Lung (tissue), 12 donors: ENCODE data around the gene SLCO3A1. TPM values are rescaled to one million over a fixed set of nuclear protein-coding genes. Genes with fewer than 3 reads are reported as not detected.

ENCODE experiments used
- ATAC-seq: fragments of 200-7000 bp; cut with Tn5 transposase; one replicate; pipeline ENCODE4 v1.9.1; 2020; ENCODE audit warnings: moderate number of reproducible peaks; ENCODE audit not compliant: insufficient read depth, low FRiP score
- DNase-seq, 3 donors: peaks; one replicate each; pipeline ENCODE4 v3.0.0-alpha.2; 2013 to 2017
- H3K27ac ChIP-seq, 2 donors: one replicate each; pipeline ENCODE4 v1.5.1; 2013; ENCODE audit warnings: mild to moderate bottlenecking in 2 of 2, moderate library complexity in 2 of 2, control low read depth in 1 of 2, inconsistent platforms in 1 of 2, low read depth in 1 of 2, low read length in 1 of 2
- H3K27me3 ChIP-seq, 3 donors: one replicate each; pipeline ENCODE4 v1.5.1; 2013; ENCODE audit warnings: low read length in 2 of 3; ENCODE audit not compliant: control insufficient read depth in 3 of 3, insufficient read depth in 3 of 3
- H3K36me3 ChIP-seq, 4 donors: one replicate each; pipeline ENCODE4 v1.5.1; 2013; ENCODE audit warnings: low read length in 4 of 4, mild to moderate bottlenecking in 1 of 4, moderate library complexity in 1 of 4; ENCODE audit not compliant: control insufficient read depth in 4 of 4, insufficient read depth in 4 of 4
- H3K4me1 ChIP-seq, 5 donors: one replicate each; pipeline ENCODE4 v1.5.1; 2013; ENCODE audit warnings: low read length in 5 of 5, mild to moderate bottlenecking in 2 of 5, moderate library complexity in 1 of 5; ENCODE audit not compliant: control insufficient read depth in 5 of 5, insufficient read depth in 5 of 5
- H3K4me3 ChIP-seq: one replicate; pipeline ENCODE4 v1.5.1; 2013; ENCODE audit warnings: mild to moderate bottlenecking, control low read depth, moderate library complexity
- H3K9ac ChIP-seq, 2 donors: one replicate each; pipeline ENCODE4 v1.5.1; 2013; ENCODE audit warnings: low read length in 2 of 2, control low read depth in 1 of 2; ENCODE audit not compliant: insufficient read depth in 1 of 2
- H3K9me3 ChIP-seq, 4 donors: one replicate each; pipeline ENCODE4 v1.5.1; 2013; ENCODE audit warnings: low read length in 3 of 4, mild to moderate bottlenecking in 1 of 4, moderate library complexity in 1 of 4; ENCODE audit not compliant: control insufficient read depth in 4 of 4, insufficient read depth in 3 of 4
- WGBS, 2 donors: extraction: QIAGEN DNeasy Blood & Tissue Kit; methylation state at CpG; one replicate each; pipeline ENCODE4 v1.1.7; 2013; 5-methylcytosine and 5-hydroxymethylcytosine counted together
- polyA plus RNA-seq, 2 donors: library from polyadenylated mRNA; stranded (reverse); fragments of 200-250 nt; gene quantifications; one replicate each; pipeline ENCODE4 v1.2.1, GENCODE V29; 2013
- total RNA-seq, 2 donors: library from RNA; depleted of rRNA in 1 of 2; stranded (reverse); fragments of >200 nt in 1 of 2; gene quantifications; one replicate each; pipeline ENCODE4 v1.2.1, GENCODE V29; 2014 to 2021
- TF ChIP-seq, protein P1 (sequence below): IDR thresholded peaks from 2 replicates; pipeline ENCODE4 v1.5.1; 2012; ENCODE audit warnings: mild to moderate bottlenecking; ENCODE audit errors: control extremely low read depth, extremely low read depth
- donor health status: control.
- donor health status: control.
- donor health status: Bipolar disorder and iron deficiency.
- donor health status: healthy.
- donor health status: DM: yes; HTN: yes; CAD: no.

Gene SLCO3A1
- total and polyA plus RNA-seq, 4 donors = 20.5 to 56.3 (median 33.5) TPM

DNA sequence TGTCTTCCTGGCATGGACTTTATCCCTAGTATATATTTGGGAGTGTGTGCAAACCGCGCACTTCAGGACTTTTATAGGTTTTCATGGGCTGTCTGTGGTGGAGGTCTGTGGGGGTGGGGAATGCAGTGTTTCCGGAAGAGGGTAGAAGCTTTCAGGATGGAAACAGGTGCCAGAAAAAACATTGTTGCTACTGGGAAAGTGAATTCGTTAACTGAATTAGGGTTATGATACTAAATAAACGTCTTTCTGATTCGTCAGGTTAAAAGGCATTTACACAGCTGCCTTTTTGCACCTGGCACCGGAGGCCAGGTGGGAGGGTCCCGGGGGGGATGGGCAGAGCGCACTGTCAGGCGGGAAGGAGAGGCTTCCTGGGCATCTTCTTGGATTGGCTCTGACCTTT is 62.1 kb downstream of the SLCO3A1 start:
- H3K36me3 ChIP-seq = peaks cover 0 to 9% (median 4%) of the 10 kb centered on the region in 4 donors
- no peak overlapping the region for H3K9ac ChIP-seq
- TF ChIP-seq, protein P1, sequence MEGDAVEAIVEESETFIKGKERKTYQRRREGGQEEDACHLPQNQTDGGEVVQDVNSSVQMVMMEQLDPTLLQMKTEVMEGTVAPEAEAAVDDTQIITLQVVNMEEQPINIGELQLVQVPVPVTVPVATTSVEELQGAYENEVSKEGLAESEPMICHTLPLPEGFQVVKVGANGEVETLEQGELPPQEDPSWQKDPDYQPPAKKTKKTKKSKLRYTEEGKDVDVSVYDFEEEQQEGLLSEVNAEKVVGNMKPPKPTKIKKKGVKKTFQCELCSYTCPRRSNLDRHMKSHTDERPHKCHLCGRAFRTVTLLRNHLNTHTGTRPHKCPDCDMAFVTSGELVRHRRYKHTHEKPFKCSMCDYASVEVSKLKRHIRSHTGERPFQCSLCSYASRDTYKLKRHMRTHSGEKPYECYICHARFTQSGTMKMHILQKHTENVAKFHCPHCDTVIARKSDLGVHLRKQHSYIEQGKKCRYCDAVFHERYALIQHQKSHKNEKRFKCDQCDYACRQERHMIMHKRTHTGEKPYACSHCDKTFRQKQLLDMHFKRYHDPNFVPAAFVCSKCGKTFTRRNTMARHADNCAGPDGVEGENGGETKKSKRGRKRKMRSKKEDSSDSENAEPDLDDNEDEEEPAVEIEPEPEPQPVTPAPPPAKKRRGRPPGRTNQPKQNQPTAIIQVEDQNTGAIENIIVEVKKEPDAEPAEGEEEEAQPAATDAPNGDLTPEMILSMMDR = no peak
- DNase-seq (no peak), ATAC-seq (no peak)
- no peak overlapping the region for H3K4me3 ChIP-seq
- H3K27ac ChIP-seq = no peak overlapping the region
- WGBS, 2 donors = 88 to 89% methylated on average over 10 of the region's 10 CpGs
- peaks cover 0 to 27% (median 0%) of the 10 kb centered on the region in 5 donors for H3K4me1 ChIP-seq
- peaks cover 0 to 2% (median 0%) of the 10 kb centered on the region in 4 donors for H3K9me3 ChIP-seq
- no peaks in the 10 kb centered on the region for H3K27me3 ChIP-seq

DNA sequence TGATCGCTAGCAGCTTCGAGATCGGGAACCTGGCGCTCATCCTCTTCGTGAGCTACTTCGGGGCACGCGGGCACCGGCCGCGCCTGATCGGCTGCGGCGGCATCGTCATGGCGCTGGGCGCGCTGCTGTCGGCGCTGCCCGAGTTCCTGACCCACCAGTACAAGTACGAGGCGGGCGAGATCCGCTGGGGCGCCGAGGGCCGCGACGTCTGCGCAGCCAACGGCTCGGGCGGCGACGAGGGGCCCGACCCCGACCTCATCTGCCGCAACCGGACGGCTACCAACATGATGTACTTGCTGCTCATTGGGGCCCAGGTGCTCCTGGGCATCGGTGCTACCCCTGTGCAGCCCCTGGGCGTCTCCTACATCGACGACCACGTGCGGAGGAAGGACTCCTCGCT is 62.5 kb downstream of the SLCO3A1 start:
- DNase-seq = no peak

DNA sequence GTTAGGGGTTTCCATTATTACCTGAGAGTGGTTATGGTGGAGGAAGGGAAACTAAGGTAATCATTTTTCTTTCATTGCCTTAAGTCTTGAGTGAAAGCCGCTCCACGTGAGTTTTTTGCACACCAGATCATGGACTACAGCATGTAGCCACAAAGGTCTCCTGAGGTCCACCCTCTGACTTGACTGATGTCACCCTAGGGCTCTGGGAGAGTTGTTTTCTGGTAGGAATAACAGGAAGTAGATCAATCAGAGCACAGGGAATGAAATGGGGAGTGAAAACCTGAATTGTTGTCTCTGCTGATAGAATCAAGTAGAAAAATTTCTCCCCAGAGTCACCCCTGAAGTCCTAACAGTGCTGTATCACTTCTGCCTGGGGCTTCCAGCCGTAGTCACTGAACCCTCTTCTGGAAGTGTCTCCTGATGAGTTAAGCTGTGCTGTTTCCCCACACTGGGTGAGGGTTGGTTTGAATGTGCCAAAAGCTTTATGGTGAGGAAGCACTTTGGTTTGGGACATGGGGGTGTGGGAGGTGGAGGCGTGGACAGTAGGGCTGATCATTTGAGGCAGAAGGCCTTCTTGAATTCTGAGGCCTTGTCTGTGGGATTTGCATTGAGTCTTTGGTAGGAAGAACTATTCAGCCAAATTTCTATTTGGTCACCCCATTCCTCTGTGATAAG is 64.3 kb downstream of the SLCO3A1 start:
- Histone ChIP-seq H3K4me1 (peaks cover 2 to 43% (median 9%) of the 10 kb centered on the region in 5 donors), H3K36me3 (peaks cover 0 to 9% (median 4%) of the 10 kb centered on the region in 4 donors), H3K9me3 (peaks cover 0 to 2% (median 0%) of the 10 kb centered on the region in 4 donors), H3K27ac (peak overlapping the region in 1 of 2 donors; percentile 38), H3K9ac (no peak overlapping the region), H3K27me3 (no peaks in the 10 kb centered on the region), H3K4me3 (no peak overlapping the region)
- 92% methylated on average over 4 of the region's 4 CpGs for WGBS, 2 donors
- no peak for ATAC-seq
- no peak for DNase-seq
- TF ChIP-seq, protein P1 = no peak

More for the DNA sequence above, 62.5 kb downstream of the SLCO3A1 start:
- Histone ChIP-seq H3K9me3 (peaks cover 0 to 2% (median 0%) of the 10 kb centered on the region in 4 donors), H3K27me3 (no peaks in the 10 kb centered on the region), H3K9ac (no peak overlapping the region), H3K4me3 (no peak overlapping the region), H3K4me1 (peaks cover 0 to 30% (median 0%) of the 10 kb centered on the region in 5 donors), H3K36me3 (peaks cover 0 to 9% (median 4%) of the 10 kb centered on the region in 4 donors), H3K27ac (no peak overlapping the region)
- 98 to 99% methylated on average over 47 to 48 of the region's 48 CpGs for WGBS, 2 donors
- TF ChIP-seq, protein P1 = no peak
- ATAC-seq = no peak
